ENCODE results near the gene MAN1A1. TPM values are rescaled to one million over a fixed set of nuclear protein-coding genes. Genes with fewer than 3 reads are reported as not detected.

The MAN1A1 gene
- total and polyA plus RNA-seq, 2 of the 4 experiments (the other 2 are of a cell fraction) = 5.9 to 6.4 TPM

DNA sequence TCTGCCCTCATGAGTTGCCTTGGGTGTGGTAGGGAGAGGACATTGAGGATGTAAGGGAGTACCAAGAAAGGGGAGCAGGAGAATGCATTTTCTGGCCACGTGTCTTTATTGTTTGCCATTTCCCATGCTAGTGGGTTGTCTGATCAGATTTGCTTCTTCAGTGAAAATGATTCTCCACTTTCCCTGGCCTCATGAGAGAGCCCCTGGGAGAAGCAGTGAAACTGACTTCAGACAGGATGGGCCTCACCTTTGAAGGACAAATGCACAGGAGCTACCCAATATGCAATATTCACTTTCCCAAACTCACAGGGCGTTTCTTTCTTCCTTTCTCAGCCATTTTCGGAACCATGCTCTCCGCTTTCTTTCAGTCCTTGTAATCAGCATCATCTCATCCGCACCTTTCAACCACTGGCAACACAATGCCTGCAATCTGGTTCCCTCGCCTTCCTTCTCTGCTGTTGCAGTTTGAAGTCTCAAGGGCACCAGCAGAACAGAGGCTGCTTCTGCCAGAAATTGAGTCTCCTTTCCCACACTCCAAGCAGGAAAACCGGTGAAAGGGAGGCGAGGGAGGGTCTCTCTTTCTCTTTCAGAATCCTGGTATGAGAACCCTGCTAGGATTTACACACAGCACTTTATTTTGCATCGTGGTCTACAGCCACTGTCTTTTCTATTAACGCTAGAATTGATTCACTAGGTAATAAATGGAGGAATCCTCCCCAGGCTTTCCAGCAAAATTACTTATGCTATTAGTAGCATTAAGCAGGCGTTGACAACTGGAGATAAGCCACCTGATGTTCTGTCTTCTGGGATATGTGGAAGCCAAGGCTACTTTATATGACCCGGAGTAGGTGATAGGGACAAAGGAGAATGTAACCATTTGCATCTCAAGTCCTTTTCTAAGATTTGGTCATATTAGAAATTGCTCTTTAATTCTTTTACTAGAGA is 209.1 kb downstream of the MAN1A1 start (continued):
- TF ChIP-seq NFE2L2 (IDR thresholded peaks at IDR 0.05; ENCODE audit: low read depth, low read length) (no peak), BHLHE40 (IDR thresholded peaks at IDR 0.05; ENCODE audit: low read depth, low read length) (no peak)

DNA sequence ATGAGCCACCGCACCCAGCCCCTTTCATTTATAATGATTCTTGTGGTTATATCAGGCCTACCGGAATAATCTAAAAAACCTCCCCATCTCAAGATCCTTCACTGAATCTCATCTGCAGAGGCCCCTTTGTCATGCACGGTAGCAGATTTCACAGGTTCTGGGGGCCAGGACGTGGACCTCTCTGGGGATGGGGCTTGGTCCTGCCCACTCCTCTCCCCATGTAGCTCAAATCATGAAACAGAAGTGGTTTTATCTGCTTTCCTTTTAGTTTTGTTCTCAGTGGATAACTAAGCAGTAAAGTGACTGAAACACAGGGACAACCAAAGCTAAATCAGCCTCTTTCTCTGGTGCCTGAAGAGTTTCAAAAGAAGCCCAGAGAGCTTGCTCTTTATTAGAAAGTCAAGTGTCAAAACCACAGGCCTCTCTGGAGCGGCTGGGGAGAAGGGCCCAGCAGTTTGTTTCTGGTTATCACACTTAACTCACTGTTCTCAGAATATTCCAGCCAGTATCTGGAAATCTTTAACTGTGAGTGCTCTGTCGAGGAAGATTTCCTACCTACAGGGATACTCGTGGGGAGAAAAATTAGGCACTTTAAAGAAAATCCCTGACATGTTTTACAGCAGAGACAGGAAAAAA is 210.5 kb downstream of the MAN1A1 start:
- Histone ChIP-seq H2AK9ac (replicated peaks; ENCODE audit: low read depth, low read length, poor library complexity) (no peak overlapping the region), H3K36me3 (ENCODE audit: control insufficient read depth, insufficient read depth, low read length) (no peaks in the 10 kb centered on the region), H2AFZ (replicated peaks; ENCODE audit: low read length, poor library complexity) (no peak overlapping the region), H3K4me2 (ENCODE audit: low read depth, low read length) (no peak overlapping the region), H4K8ac (ENCODE audit: low read depth in 2 of 2, low read length in 2 of 2) (no peak overlapping the region), H2BK120ac (ENCODE audit: low read depth, low read length) (no peak overlapping the region), H4K5ac (ENCODE audit: low read depth, low read length) (no peak overlapping the region), H4K91ac (ENCODE audit: insufficient read depth, low read depth, low read length) (no peak overlapping the region), H2BK20ac (ENCODE audit: low read depth, low read length) (peak overlapping the region; percentile 52; the same call in 1 of the 2 replicates), H3K9ac (ENCODE audit: low read depth, low read length) (no peak overlapping the region), H3K27me3 (ENCODE audit: control insufficient read depth, insufficient read depth, low read length) (no peaks in the 10 kb centered on the region), H3K18ac (ENCODE audit: low read depth, low read length) (no peak overlapping the region), H3K27ac (ENCODE audit: insufficient read depth, low read length) (no peak overlapping the region), H4K20me1 (ENCODE audit: insufficient read depth, low read length) (no peaks in the 10 kb centered on the region), H2BK5ac (ENCODE audit: low read depth, low read length, poor library complexity, severe bottlenecking) (no peak overlapping the region), H3K4me1 (ENCODE audit: control insufficient read depth, insufficient read depth, low read length) (peaks cover 2% of the 10 kb centered on the region; the same call in 1 of the 2 replicates), H2BK15ac (ENCODE audit: low read depth, low read length) (no peak overlapping the region), H3K9me3 (ENCODE audit: control insufficient read depth, insufficient read depth, low read length) (no peaks in the 10 kb centered on the region), H3K4me3 (ENCODE audit: insufficient read depth, low read depth, low read length) (no peak overlapping the region), H3K14ac (replicated peaks; ENCODE audit: low read depth, low read length) (no peak overlapping the region), H2AK5ac (ENCODE audit: low read depth, low read length) (no peak overlapping the region), H3K4ac (ENCODE audit: low read depth, low read length) (no peak overlapping the region), H3K56ac (ENCODE audit: extremely low read depth, insufficient read depth, low read length) (no peak overlapping the region; the same call in 1 of the 2 replicates), H3K79me1 (ENCODE audit: low read depth in 1 of 2, low read length in 2 of 2) (no peaks in the 10 kb centered on the region), H3K9me1 (ENCODE audit: insufficient read depth, low read length) (0 out of 2 replicates have a peak, but pooled peaks cover 4% of the 10 kb centered on the region), H3K23ac (ENCODE audit: low read depth, low read length) (no peak overlapping the region)
- DNase-seq (no peak), ATAC-seq (ENCODE audit: low read depth) (no peak)
- in situ Hi-C loops (cut with MboI; ENCODE audit: low sequenced_read_pairs) (no loop called here), dilution Hi-C loops (cut with HindIII; ENCODE audit: low sequenced_read_pairs, unreplicated experiment) (no loop called here), intact Hi-C loops (cut with micrococcal nuclease) (no loop called here)
- no TSS peak for BruUV-seq (replicated peaks)
- 100% methylated on average over 1 of the region's 7 CpGs; no CpG with 5 or more reads in 1 of the 2 experiments for WGBS, 2 experiments (ENCODE audit: extremely low coverage in 2 of 2, insufficient read length in 1 of 2)
- POLR2A ChIA-PET (ENCODE audit: unreplicated experiment) = no interaction called here
- CTCF ChIA-PET = interaction anchor here (1.3 to 1.7 kb wide), 2 partner anchors 9 to 10 kb away, joined by 3 to 4 read pairs; no protein-coding TSS in a partner anchor
- TF ChIP-seq CHD1 (IDR thresholded peaks at IDR 0.05; ENCODE audit: low read depth, low read length) (no peak), CEBPB (IDR thresholded peaks at IDR 0.05; ENCODE audit: low read depth, low read length) (no peak), RCOR1 (IDR thresholded peaks at IDR 0.05; ENCODE audit: insufficient replicate concordance, low read length) (no peak), RFX5 (IDR thresholded peaks at IDR 0.05; ENCODE audit: low read depth, low read length) (no peak), SMC3 (IDR thresholded peaks at IDR 0.05; ENCODE audit: low read depth, low read length) (no peak), FOS (IDR thresholded peaks at IDR 0.05; ENCODE audit: low read depth, low read length) (no peak), NFE2L2 (IDR thresholded peaks at IDR 0.05; ENCODE audit: low read depth, low read length) (no peak), POLR2A (IDR thresholded peaks at IDR 0.05; ENCODE audit: low read depth, low read length) (no peak), MXI1 (IDR thresholded peaks at IDR 0.05; ENCODE audit: borderline replicate concordance, low read depth, low read length) (no peak), MAFK (IDR thresholded peaks at IDR 0.05; ENCODE audit: low read depth, low read length) (no peak), BHLHE40 (IDR thresholded peaks at IDR 0.05; ENCODE audit: low read depth, low read length) (no peak)
- TF ChIP-seq, protein P1, sequence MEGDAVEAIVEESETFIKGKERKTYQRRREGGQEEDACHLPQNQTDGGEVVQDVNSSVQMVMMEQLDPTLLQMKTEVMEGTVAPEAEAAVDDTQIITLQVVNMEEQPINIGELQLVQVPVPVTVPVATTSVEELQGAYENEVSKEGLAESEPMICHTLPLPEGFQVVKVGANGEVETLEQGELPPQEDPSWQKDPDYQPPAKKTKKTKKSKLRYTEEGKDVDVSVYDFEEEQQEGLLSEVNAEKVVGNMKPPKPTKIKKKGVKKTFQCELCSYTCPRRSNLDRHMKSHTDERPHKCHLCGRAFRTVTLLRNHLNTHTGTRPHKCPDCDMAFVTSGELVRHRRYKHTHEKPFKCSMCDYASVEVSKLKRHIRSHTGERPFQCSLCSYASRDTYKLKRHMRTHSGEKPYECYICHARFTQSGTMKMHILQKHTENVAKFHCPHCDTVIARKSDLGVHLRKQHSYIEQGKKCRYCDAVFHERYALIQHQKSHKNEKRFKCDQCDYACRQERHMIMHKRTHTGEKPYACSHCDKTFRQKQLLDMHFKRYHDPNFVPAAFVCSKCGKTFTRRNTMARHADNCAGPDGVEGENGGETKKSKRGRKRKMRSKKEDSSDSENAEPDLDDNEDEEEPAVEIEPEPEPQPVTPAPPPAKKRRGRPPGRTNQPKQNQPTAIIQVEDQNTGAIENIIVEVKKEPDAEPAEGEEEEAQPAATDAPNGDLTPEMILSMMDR (conservative IDR thresholded peaks at IDR 0.05; ENCODE audit: low read depth, low read length) = no peak
- TF ChIP-seq, protein P2, sequence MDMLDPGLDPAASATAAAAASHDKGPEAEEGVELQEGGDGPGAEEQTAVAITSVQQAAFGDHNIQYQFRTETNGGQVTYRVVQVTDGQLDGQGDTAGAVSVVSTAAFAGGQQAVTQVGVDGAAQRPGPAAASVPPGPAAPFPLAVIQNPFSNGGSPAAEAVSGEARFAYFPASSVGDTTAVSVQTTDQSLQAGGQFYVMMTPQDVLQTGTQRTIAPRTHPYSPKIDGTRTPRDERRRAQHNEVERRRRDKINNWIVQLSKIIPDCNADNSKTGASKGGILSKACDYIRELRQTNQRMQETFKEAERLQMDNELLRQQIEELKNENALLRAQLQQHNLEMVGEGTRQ (IDR thresholded peaks at IDR 0.05; ENCODE audit: low read depth, low read length) = no peak
